Heart right ventricle (tissue), 16 donors: ENCODE data around the gene MRAP2. TPM values are rescaled to one million over a fixed set of nuclear protein-coding genes. Genes with fewer than 3 reads are reported as not detected.

Source experiments
- ATAC-seq, 8 donors: fragments of 200-7000 bp; cut with Tn5 transposase; one replicate each; pipeline ENCODE4 v1.9.1; 2020; ENCODE audit warnings: mild to moderate bottlenecking in 8 of 8, moderate library complexity in 8 of 8, moderate number of reproducible peaks in 1 of 8
- DNase-seq, 2 donors: peaks; one replicate each; pipeline ENCODE4 v3.0.0-alpha.2; 2020
- H3K27ac ChIP-seq, 10 donors: fragments of 200-600 bp; sonication (generic) in 2 of 10; one replicate each; pipeline versions ENCODE4 v1.5.0 to v1.8.0; 2020 to 2022; ENCODE audit warnings: mild to moderate bottlenecking in 3 of 10
- H3K27me3 ChIP-seq, 7 donors: fragments of 200-600 bp; one replicate each; pipeline ENCODE4 v1.8.0; 2021 to 2022; ENCODE audit warnings: mild to moderate bottlenecking in 2 of 7
- H3K36me3 ChIP-seq, 9 donors: fragments of 200-600 bp; sonication (generic) in 1 of 9; one replicate each; pipeline versions ENCODE4 v1.5.0 to v1.8.0; 2020 to 2022; ENCODE audit warnings: mild to moderate bottlenecking in 2 of 9
- H3K4me1 ChIP-seq, 9 donors: fragments of 200-600 bp; sonication (generic) in 1 of 9; one replicate each; pipeline versions ENCODE4 v1.5.0 to v1.8.0; 2020 to 2022; ENCODE audit warnings: mild to moderate bottlenecking in 4 of 9
- H3K4me3 ChIP-seq, 10 donors: fragments of 200-600 bp; sonication (generic) in 2 of 10; one replicate each; pipeline versions ENCODE4 v1.5.0 to v1.8.0; 2020 to 2022; ENCODE audit warnings: mild to moderate bottlenecking in 7 of 10, moderate library complexity in 2 of 10
- H3K9me3 ChIP-seq, 11 donors: fragments of 200-600 bp in 10 of 11; sonication (generic) in 2 of 11; one replicate each; pipeline versions ENCODE4 v1.5.0 to v1.8.0; 2013 to 2022; ENCODE audit warnings: mild to moderate bottlenecking in 2 of 11, control low read depth in 1 of 11, moderate library complexity in 1 of 11
- WGBS, 2 donors: extraction: QIAGEN DNeasy Blood & Tissue Kit; methylation state at CpG; one replicate each; pipeline ENCODE4 v1.1.7; 2013; ENCODE audit warnings: inconsistent platforms in 1 of 2; 5-methylcytosine and 5-hydroxymethylcytosine counted together
- intact Hi-C, 10 donors: fragments of 100-400 bp; cut with DNase I; formaldehyde crosslinking; loops; one replicate each; pipeline versions ENCODE4 v1.11.1 to v1.14.2; 2022
- polyA plus RNA-seq, 2 donors: library from polyadenylated mRNA; stranded (reverse); fragments of 200-250 nt; gene quantifications; one replicate each; pipeline ENCODE4 v1.2.3, GENCODE V29; 2013
- total RNA-seq, 10 donors: library from RNA; stranded (reverse); fragmentation: NEBNext Ultra II Directional in 3 of 10; extraction: Animal tissue kit (Norgen Biotek cat#: 25700) in 3 of 10; gene quantifications; one replicate each; pipeline versions ENCODE4 v1.2.1 to v1.2.4, GENCODE V29; 2021 to 2023
- TF ChIP-seq, protein P1 (sequence below), 9 donors: fragments of 200-600 bp; sonication (generic) in 2 of 9; IDR thresholded peaks; one replicate each; pipeline versions ENCODE4 v1.5.0 to v1.8.0; 2021 to 2022; ENCODE audit warnings: antibody characterized with exemption in 9 of 9, mild to moderate bottlenecking in 5 of 9, moderate library complexity in 1 of 9
- donor health status: Arrhythmogenic right ventricular cardiomyopathy.
- donor health status: ischemic (EF 13 %, LVEDD 7.1; RV severe dilation, severe dysfunction).
- donor health status: healthy with polysubstance abuse.
- donor health status: DM: no; HTN: yes; CAD: no.
- donor health status: DM: no; HTN: no; CAD: no.
- donor health status: ischemic (EF 25% LVEDD 6.9; RV normal size, moderate dysfunction).
- donor health status: ischemic (EF 25% LVEDD 5.7; RV mildly dilated, moderate dysfunction).
- donor health status: healthy.
- donor health status: DM: yes; HTN: yes; CAD: no.
- donor health status: Ischemic cardiomyopathy.
- donor health status: ischemic (EF 35%, LVEDD 5.7; RV mildly dilated, moderate dysfunction).
- donor health status: nonischemic (EF 11% LVEDD 7.7; RV severe dilation, severe dysfunction).
- donor health status: DM: yes; HTN: yes; CAD: no.
- donor health status: PGD.
- donor health status: ischemic (EF 29% LVEDD 5.4; RV normal size, mild dysfunction).
- donor health status: nonischemic (EF 23%, LVEDD 6.1; RV moderate dilation, normal function).

The MRAP2 gene
- total and polyA plus RNA-seq, 12 donors, result 0.14 to 0.56 (median 0.22) TPM; not detected in 3

DNA sequence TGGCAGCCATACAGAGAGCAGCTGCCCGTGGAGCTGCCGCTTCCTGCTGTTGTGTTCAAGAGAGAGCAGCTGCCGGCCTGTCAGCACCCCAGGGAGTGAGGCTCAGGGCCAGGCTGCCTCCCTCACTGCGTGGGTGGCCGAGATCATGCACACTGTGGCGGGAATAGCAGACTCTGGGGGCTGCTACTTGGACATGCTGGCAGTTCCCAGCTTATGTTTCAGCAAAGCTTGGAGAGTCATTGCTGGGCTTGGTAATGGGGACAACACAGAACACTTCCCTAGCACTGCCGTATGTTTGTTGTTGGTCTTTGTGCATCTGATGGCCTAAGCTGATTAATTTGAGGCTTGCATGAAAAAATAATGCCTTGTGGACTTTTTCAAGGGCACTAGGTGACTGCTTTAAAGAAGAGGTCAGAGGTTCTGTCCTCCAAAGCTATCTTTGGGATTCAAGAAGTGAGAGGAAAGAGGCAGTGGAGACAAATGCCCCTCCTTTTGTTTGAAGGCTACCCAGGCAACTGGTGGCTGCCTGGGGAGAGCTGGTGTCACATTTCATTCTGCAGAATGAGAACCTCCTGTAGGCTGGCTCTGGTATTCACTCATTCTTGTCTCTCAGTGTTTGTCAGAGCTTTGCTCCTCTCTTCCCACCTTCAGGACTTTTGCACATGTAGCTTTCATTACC, 18.8 kb downstream of the MRAP2 start:
- peaks cover 0 to 13% (median 2%) of the 10 kb centered on the region in 7 donors for H3K27me3 ChIP-seq
- intact Hi-C loops, result no loop called here
- 6 to 9% methylated on average over 7 of the region's 7 CpGs for WGBS, 2 donors
- DNase-seq, result peak; percentile 66 to 69
- H3K36me3 ChIP-seq, result no peaks in the 10 kb centered on the region
- ATAC-seq, result peak; percentile 94 to 99 (median 97)
- TF ChIP-seq, protein P1, sequence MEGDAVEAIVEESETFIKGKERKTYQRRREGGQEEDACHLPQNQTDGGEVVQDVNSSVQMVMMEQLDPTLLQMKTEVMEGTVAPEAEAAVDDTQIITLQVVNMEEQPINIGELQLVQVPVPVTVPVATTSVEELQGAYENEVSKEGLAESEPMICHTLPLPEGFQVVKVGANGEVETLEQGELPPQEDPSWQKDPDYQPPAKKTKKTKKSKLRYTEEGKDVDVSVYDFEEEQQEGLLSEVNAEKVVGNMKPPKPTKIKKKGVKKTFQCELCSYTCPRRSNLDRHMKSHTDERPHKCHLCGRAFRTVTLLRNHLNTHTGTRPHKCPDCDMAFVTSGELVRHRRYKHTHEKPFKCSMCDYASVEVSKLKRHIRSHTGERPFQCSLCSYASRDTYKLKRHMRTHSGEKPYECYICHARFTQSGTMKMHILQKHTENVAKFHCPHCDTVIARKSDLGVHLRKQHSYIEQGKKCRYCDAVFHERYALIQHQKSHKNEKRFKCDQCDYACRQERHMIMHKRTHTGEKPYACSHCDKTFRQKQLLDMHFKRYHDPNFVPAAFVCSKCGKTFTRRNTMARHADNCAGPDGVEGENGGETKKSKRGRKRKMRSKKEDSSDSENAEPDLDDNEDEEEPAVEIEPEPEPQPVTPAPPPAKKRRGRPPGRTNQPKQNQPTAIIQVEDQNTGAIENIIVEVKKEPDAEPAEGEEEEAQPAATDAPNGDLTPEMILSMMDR (IDR thresholded peaks at IDR 0.05), result no peak
- H3K9me3 ChIP-seq, result no peaks in the 10 kb centered on the region
- peaks cover 0 to 14% (median 10%) of the 10 kb centered on the region in 9 donors for H3K4me1 ChIP-seq
- peak overlapping the region in 2 of 10 donors; percentile 14 to 17 for H3K4me3 ChIP-seq
- H3K27ac ChIP-seq, result no peak overlapping the region

DNA sequence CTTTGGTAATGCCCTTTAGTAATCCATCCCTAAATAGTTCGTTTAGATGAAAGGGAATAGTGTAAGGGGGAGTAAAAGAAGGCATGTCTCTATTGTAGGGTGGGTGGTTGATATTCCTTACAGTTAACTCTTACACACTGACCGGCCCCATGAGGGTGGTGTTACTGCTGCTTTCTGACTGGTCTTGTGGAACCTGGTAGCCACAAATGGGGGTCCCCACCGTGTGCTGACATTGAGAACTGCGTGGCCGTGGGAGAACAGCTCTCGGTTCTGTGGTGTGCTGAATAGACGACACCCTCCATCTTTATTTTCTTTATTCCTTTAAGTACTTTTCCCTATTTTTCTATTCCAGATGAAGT, 19.3 kb downstream of the MRAP2 start:
- peaks cover 0 to 14% (median 10%) of the 10 kb centered on the region in 9 donors for H3K4me1 ChIP-seq

DNA sequence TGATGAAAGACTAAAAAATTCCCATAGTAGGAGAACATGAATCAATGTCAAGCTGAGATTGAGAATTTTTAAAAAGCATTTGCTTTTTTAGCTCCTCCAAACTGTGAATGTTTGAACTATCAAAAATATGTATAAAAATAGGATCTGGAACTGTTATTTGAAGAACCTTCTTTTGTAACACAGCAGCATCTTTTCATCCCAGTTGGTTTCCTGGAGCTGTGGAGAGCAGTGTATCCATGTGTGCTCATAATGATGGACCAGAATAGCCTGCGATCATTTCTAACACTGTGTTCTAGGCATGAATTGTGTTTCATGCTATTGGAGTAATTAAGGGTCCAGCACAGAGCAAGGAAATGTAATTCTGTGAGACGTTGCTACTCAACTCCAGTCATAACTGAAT, 22.1 kb downstream of the MRAP2 start:
- Histone ChIP-seq H3K4me1 (peaks cover 0 to 14% (median 10%) of the 10 kb centered on the region in 9 donors), H3K9me3 (no peaks in the 10 kb centered on the region), H3K27me3 (peaks cover 0 to 17% (median 5%) of the 10 kb centered on the region in 7 donors), H3K36me3 (no peaks in the 10 kb centered on the region), H3K27ac (no peak overlapping the region), H3K4me3 (no peak overlapping the region)
- 76 to 80% methylated on average over 2 of the region's 2 CpGs for WGBS, 2 donors
- TF ChIP-seq, protein P1 (IDR thresholded peaks at IDR 0.05), result no peak
- ATAC-seq, result no peak
- DNase-seq, result no peak
- intact Hi-C loops, result no loop called here

More for the DNA sequence above, 19.3 kb downstream of the MRAP2 start:
- Histone ChIP-seq H3K36me3 (no peaks in the 10 kb centered on the region), H3K27me3 (peaks cover 0 to 13% (median 4%) of the 10 kb centered on the region in 7 donors), H3K27ac (no peak overlapping the region), H3K9me3 (no peaks in the 10 kb centered on the region), H3K4me3 (no peak overlapping the region)
- no peak for DNase-seq
- ATAC-seq, result no peak
- 63 to 67% methylated on average over 7 of the region's 7 CpGs for WGBS, 2 donors
- TF ChIP-seq, protein P1 (IDR thresholded peaks at IDR 0.05), result no peak
- intact Hi-C loops, result no loop called here

DNA sequence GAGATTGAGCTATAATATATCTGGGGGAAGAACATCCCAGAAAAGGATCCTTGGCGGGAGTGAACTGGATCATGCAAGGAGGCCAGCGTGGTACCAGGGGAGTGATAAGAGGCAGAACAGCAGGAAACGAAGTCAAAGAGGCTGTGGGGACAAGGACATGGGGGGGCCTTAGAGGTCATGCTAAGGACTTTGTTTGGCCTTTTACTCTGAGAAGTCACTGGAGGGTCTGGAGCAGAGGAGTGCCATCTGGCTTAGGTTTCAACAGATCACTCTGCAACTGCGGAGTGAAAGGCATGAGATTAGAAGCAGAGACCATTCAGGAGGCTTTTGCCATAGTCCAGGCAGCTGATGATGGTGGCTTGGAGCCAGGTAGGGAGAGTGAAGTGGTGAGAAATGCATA, 24.3 kb downstream of the MRAP2 start:
- no peaks in the 10 kb centered on the region for H3K9me3 ChIP-seq
- no peak for ATAC-seq
- no peak overlapping the region for H3K4me3 ChIP-seq
- 32 to 35% methylated on average over 4 of the region's 4 CpGs for WGBS, 2 donors
- H3K27me3 ChIP-seq, result peaks cover 0 to 17% (median 5%) of the 10 kb centered on the region in 7 donors
- peaks cover 0 to 1% (median 0%) of the 10 kb centered on the region in 9 donors for H3K4me1 ChIP-seq
- no peaks in the 10 kb centered on the region for H3K36me3 ChIP-seq
- intact Hi-C loops, result no loop called here
- no peak for DNase-seq
- TF ChIP-seq, protein P1 (IDR thresholded peaks at IDR 0.05), result no peak
- H3K27ac ChIP-seq, result no peak overlapping the region
